ENCODE results near the gene KIAA0825. TPM values are rescaled to one million over a fixed set of nuclear protein-coding genes. Genes with fewer than 3 reads are reported as not detected.

The KIAA0825 gene
- total RNA-seq, 1 experiment from 2014 or later: 1.3 TPM

DNA sequence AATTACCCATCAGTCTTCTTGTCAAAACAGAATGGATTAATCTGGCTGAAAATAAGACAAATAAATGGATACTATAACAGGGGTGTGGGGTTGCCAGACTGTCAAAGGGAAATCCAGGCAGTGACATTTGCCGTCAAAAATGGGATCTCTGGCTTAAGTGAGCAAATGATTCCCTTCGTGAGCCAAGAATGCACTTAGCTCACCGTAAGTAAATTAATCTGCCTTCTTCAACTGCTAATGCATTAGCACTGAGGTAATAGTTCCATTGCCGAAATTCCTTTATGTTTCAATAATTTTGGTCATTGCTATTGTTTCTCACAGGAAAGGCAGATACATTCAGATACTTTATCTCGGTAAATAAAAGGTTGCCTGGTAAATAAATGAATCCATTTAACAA, 377.8 kb downstream of the KIAA0825 start:
- ChIA-PET CTCF (no interaction called here), POLR2A (no interaction called here)
- peaks cover 10% of the 10 kb centered on the region for H3K36me3 Mint-ChIP-seq

DNA sequence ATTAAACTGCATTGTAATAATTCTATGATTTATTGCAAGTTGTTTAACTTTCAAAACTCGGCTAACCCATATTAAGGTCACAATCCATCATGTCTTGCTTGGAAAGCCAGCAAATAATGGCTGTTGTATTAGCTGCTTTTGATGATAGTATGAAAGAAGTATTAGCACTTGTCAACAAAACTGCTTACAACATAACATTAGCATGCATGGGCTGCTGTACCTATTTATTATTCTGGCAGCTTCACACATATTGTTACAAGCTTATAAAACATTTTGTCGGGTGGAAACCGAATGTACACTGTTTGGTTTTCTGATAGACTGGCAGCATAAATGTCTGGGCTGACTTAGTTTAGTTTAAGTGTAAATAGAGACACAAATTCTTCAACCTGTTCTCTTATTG, 378.3 kb downstream of the KIAA0825 start:
- ChIA-PET POLR2A (no interaction called here), CTCF (no interaction called here)
- Mint-ChIP-seq H3K27ac (no peak overlapping the region), H3K4me1 (peaks cover 23% of the 10 kb centered on the region), H3K9me3 (peaks cover 12% of the 10 kb centered on the region), H3K27me3 (ENCODE audit: low read depth) (no peaks in the 10 kb centered on the region), H3K36me3 (peaks cover 14% of the 10 kb centered on the region), H3K4me3 (no peak overlapping the region)
- ATAC-seq (no peak), DNase-seq (ENCODE audit: low spot score) (no peak)
- TF ChIP-seq, protein P1, sequence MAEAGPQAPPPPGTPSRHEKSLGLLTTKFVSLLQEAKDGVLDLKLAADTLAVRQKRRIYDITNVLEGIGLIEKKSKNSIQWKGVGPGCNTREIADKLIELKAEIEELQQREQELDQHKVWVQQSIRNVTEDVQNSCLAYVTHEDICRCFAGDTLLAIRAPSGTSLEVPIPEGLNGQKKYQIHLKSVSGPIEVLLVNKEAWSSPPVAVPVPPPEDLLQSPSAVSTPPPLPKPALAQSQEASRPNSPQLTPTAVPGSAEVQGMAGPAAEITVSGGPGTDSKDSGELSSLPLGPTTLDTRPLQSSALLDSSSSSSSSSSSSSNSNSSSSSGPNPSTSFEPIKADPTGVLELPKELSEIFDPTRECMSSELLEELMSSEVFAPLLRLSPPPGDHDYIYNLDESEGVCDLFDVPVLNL (CRISPR knock-in tag; IDR thresholded peaks at IDR 0.05; ENCODE audit: borderline replicate concordance, low read depth): no peak
- TF ChIP-seq, protein P2, sequence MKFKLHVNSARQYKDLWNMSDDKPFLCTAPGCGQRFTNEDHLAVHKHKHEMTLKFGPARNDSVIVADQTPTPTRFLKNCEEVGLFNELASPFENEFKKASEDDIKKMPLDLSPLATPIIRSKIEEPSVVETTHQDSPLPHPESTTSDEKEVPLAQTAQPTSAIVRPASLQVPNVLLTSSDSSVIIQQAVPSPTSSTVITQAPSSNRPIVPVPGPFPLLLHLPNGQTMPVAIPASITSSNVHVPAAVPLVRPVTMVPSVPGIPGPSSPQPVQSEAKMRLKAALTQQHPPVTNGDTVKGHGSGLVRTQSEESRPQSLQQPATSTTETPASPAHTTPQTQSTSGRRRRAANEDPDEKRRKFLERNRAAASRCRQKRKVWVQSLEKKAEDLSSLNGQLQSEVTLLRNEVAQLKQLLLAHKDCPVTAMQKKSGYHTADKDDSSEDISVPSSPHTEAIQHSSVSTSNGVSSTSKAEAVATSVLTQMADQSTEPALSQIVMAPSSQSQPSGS (CRISPR knock-in tag; IDR thresholded peaks at IDR 0.05; ENCODE audit: borderline replicate concordance, low read depth): no peak
- TF ChIP-seq, protein P3, sequence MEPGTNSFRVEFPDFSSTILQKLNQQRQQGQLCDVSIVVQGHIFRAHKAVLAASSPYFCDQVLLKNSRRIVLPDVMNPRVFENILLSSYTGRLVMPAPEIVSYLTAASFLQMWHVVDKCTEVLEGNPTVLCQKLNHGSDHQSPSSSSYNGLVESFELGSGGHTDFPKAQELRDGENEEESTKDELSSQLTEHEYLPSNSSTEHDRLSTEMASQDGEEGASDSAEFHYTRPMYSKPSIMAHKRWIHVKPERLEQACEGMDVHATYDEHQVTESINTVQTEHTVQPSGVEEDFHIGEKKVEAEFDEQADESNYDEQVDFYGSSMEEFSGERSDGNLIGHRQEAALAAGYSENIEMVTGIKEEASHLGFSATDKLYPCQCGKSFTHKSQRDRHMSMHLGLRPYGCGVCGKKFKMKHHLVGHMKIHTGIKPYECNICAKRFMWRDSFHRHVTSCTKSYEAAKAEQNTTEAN (CRISPR knock-in tag; IDR thresholded peaks at IDR 0.05): no peak
- TF ChIP-seq ZNF416 (CRISPR knock-in tag; IDR thresholded peaks at IDR 0.05) (no peak), ZNF423 (CRISPR knock-in tag; IDR thresholded peaks at IDR 0.05) (no peak), EMX1 (CRISPR knock-in tag; IDR thresholded peaks at IDR 0.05) (no peak)
- TF ChIP-seq, protein P4, sequence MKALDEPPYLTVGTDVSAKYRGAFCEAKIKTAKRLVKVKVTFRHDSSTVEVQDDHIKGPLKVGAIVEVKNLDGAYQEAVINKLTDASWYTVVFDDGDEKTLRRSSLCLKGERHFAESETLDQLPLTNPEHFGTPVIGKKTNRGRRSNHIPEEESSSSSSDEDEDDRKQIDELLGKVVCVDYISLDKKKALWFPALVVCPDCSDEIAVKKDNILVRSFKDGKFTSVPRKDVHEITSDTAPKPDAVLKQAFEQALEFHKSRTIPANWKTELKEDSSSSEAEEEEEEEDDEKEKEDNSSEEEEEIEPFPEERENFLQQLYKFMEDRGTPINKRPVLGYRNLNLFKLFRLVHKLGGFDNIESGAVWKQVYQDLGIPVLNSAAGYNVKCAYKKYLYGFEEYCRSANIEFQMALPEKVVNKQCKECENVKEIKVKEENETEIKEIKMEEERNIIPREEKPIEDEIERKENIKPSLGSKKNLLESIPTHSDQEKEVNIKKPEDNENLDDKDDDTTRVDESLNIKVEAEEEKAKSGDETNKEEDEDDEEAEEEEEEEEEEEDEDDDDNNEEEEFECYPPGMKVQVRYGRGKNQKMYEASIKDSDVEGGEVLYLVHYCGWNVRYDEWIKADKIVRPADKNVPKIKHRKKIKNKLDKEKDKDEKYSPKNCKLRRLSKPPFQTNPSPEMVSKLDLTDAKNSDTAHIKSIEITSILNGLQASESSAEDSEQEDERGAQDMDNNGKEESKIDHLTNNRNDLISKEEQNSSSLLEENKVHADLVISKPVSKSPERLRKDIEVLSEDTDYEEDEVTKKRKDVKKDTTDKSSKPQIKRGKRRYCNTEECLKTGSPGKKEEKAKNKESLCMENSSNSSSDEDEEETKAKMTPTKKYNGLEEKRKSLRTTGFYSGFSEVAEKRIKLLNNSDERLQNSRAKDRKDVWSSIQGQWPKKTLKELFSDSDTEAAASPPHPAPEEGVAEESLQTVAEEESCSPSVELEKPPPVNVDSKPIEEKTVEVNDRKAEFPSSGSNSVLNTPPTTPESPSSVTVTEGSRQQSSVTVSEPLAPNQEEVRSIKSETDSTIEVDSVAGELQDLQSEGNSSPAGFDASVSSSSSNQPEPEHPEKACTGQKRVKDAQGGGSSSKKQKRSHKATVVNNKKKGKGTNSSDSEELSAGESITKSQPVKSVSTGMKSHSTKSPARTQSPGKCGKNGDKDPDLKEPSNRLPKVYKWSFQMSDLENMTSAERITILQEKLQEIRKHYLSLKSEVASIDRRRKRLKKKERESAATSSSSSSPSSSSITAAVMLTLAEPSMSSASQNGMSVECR (CRISPR knock-in tag; IDR thresholded peaks at IDR 0.05; ENCODE audit: borderline replicate concordance): no peak

More for the DNA sequence above, 377.8 kb downstream of the KIAA0825 start:
- no peak for ATAC-seq
- no peaks in the 10 kb centered on the region for H3K27me3 Mint-ChIP-seq (ENCODE audit: low read depth)
- DNase-seq (ENCODE audit: low spot score): no peak
- no peak overlapping the region for H3K4me3 Mint-ChIP-seq
- TF ChIP-seq, protein P5, sequence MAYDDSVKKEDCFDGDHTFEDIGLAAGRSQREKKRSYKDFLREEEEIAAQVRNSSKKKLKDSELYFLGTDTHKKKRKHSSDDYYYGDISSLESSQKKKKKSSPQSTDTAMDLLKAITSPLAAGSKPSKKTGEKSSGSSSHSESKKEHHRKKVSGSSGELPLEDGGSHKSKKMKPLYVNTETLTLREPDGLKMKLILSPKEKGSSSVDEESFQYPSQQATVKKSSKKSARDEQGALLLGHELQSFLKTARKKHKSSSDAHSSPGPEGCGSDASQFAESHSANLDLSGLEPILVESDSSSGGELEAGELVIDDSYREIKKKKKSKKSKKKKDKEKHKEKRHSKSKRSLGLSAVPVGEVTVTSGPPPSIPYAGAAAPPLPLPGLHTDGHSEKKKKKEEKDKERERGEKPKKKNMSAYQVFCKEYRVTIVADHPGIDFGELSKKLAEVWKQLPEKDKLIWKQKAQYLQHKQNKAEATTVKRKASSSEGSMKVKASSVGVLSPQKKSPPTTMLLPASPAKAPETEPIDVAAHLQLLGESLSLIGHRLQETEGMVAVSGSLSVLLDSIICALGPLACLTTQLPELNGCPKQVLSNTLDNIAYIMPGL (CRISPR knock-in tag; IDR thresholded peaks at IDR 0.05): no peak
- TF ChIP-seq, protein P6, sequence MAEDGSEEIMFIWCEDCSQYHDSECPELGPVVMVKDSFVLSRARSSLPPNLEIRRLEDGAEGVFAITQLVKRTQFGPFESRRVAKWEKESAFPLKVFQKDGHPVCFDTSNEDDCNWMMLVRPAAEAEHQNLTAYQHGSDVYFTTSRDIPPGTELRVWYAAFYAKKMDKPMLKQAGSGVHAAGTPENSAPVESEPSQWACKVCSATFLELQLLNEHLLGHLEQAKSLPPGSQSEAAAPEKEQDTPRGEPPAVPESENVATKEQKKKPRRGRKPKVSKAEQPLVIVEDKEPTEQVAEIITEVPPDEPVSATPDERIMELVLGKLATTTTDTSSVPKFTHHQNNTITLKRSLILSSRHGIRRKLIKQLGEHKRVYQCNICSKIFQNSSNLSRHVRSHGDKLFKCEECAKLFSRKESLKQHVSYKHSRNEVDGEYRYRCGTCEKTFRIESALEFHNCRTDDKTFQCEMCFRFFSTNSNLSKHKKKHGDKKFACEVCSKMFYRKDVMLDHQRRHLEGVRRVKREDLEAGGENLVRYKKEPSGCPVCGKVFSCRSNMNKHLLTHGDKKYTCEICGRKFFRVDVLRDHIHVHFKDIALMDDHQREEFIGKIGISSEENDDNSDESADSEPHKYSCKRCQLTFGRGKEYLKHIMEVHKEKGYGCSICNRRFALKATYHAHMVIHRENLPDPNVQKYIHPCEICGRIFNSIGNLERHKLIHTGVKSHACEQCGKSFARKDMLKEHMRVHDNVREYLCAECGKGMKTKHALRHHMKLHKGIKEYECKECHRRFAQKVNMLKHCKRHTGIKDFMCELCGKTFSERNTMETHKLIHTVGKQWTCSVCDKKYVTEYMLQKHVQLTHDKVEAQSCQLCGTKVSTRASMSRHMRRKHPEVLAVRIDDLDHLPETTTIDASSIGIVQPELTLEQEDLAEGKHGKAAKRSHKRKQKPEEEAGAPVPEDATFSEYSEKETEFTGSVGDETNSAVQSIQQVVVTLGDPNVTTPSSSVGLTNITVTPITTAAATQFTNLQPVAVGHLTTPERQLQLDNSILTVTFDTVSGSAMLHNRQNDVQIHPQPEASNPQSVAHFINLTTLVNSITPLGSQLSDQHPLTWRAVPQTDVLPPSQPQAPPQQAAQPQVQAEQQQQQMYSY (CRISPR knock-in tag; IDR thresholded peaks at IDR 0.05): no peak
- TF ChIP-seq SP1 (CRISPR knock-in tag; conservative IDR thresholded peaks at IDR 0.05): no peak
- TF ChIP-seq NFE2L1 (CRISPR knock-in tag; IDR thresholded peaks at IDR 0.05): no peak
- no peak for TF ChIP-seq ZNF396 (CRISPR knock-in tag; IDR thresholded peaks at IDR 0.05; ENCODE audit: borderline replicate concordance)
- TF ChIP-seq IRF2 (CRISPR knock-in tag; IDR thresholded peaks at IDR 0.05; ENCODE audit: borderline replicate concordance, low read depth): no peak
- no peak for TF ChIP-seq MYBL2 (CRISPR knock-in tag; IDR thresholded peaks at IDR 0.05)
- TF ChIP-seq ESRRA (CRISPR knock-in tag; IDR thresholded peaks at IDR 0.05; ENCODE audit: borderline replicate concordance): no peak
- TF ChIP-seq HMGA2 (CRISPR knock-in tag; IDR thresholded peaks at IDR 0.05): no peak
- no peak for TF ChIP-seq MXD4 (CRISPR knock-in tag; IDR thresholded peaks at IDR 0.05; ENCODE audit: borderline replicate concordance)
- TF ChIP-seq ZNF232 (CRISPR knock-in tag; IDR thresholded peaks at IDR 0.05): no peak
- no peak for TF ChIP-seq NFYB (CRISPR knock-in tag; conservative IDR thresholded peaks at IDR 0.05; ENCODE audit: low read depth)
- TF ChIP-seq, protein P7, sequence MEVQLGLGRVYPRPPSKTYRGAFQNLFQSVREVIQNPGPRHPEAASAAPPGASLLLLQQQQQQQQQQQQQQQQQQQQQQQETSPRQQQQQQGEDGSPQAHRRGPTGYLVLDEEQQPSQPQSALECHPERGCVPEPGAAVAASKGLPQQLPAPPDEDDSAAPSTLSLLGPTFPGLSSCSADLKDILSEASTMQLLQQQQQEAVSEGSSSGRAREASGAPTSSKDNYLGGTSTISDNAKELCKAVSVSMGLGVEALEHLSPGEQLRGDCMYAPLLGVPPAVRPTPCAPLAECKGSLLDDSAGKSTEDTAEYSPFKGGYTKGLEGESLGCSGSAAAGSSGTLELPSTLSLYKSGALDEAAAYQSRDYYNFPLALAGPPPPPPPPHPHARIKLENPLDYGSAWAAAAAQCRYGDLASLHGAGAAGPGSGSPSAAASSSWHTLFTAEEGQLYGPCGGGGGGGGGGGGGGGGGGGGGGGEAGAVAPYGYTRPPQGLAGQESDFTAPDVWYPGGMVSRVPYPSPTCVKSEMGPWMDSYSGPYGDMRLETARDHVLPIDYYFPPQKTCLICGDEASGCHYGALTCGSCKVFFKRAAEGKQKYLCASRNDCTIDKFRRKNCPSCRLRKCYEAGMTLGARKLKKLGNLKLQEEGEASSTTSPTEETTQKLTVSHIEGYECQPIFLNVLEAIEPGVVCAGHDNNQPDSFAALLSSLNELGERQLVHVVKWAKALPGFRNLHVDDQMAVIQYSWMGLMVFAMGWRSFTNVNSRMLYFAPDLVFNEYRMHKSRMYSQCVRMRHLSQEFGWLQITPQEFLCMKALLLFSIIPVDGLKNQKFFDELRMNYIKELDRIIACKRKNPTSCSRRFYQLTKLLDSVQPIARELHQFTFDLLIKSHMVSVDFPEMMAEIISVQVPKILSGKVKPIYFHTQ (CRISPR knock-in tag; IDR thresholded peaks at IDR 0.05): no peak
- H3K9me3 Mint-ChIP-seq: peaks cover 8% of the 10 kb centered on the region
- peaks cover 23% of the 10 kb centered on the region for H3K4me1 Mint-ChIP-seq
- no peak overlapping the region for H3K27ac Mint-ChIP-seq
